ENCODE results near the gene ANK3.

The ANK3 gene

GRCh38 chr10:60336901-60337630 is 52.6 kb downstream of the ANK3 start:
- Histone ChIP-seq H3K36me3 (ENCODE audit: control insufficient read depth in 2 of 2, insufficient read depth in 2 of 2, low read length in 2 of 2) (no peaks in the 10 kb centered on the region), H3K4me3 (ENCODE audit: low read length in 2 of 2) (no peak overlapping the region), H3K4me1 (ENCODE audit: control insufficient read depth in 2 of 2, insufficient read depth in 2 of 2, low read length in 2 of 2) (peaks cover 0 to 2% of the 10 kb centered on the region in 2 donors), H3K9me3 (ENCODE audit: control insufficient read depth in 2 of 2, low read length in 2 of 2) (no peaks in the 10 kb centered on the region), H3K9ac (ENCODE audit: low read depth in 1 of 2, low read length in 2 of 2) (no peak overlapping the region), H3K27ac (ENCODE audit: low read depth in 2 of 2, low read length in 2 of 2) (no peak overlapping the region), H3K27me3 (ENCODE audit: control insufficient read depth in 2 of 2, insufficient read depth in 2 of 2, low read length in 2 of 2) (no peaks in the 10 kb centered on the region)

GRCh38 chr10:60335708-60336107 is 54.0 kb downstream of the ANK3 start:
- no peak overlapping the region for H3K27ac ChIP-seq (ENCODE audit: low read depth in 2 of 2, low read length in 2 of 2)

GRCh38 chr10:60334991-60335390 is 54.7 kb downstream of the ANK3 start:
- Histone ChIP-seq H3K27me3 (ENCODE audit: control insufficient read depth in 2 of 2, insufficient read depth in 2 of 2, low read length in 2 of 2) (no peaks in the 10 kb centered on the region), H3K4me1 (ENCODE audit: control insufficient read depth in 2 of 2, insufficient read depth in 2 of 2, low read length in 2 of 2) (peaks cover 0 to 2% of the 10 kb centered on the region in 2 donors), H3K4me3 (ENCODE audit: low read length in 2 of 2) (no peak overlapping the region), H3K36me3 (ENCODE audit: control insufficient read depth in 2 of 2, insufficient read depth in 2 of 2, low read length in 2 of 2) (no peaks in the 10 kb centered on the region), H3K9me3 (ENCODE audit: control insufficient read depth in 2 of 2, low read length in 2 of 2) (no peaks in the 10 kb centered on the region), H3K9ac (ENCODE audit: low read depth in 1 of 2, low read length in 2 of 2) (no peak overlapping the region), H3K27ac (ENCODE audit: low read depth in 2 of 2, low read length in 2 of 2) (no peak overlapping the region)

More at GRCh38 chr10:60335708-60336107, 54.0 kb downstream of the ANK3 start:
- peaks cover 0 to 2% of the 10 kb centered on the region in 2 donors for H3K4me1 ChIP-seq (ENCODE audit: control insufficient read depth in 2 of 2, insufficient read depth in 2 of 2, low read length in 2 of 2)
- no peak overlapping the region for H3K9ac ChIP-seq (ENCODE audit: low read depth in 1 of 2, low read length in 2 of 2)
- H3K9me3 ChIP-seq (ENCODE audit: control insufficient read depth in 2 of 2, low read length in 2 of 2), result no peaks in the 10 kb centered on the region
- no peaks in the 10 kb centered on the region for H3K36me3 ChIP-seq (ENCODE audit: control insufficient read depth in 2 of 2, insufficient read depth in 2 of 2, low read length in 2 of 2)
- no peaks in the 10 kb centered on the region for H3K27me3 ChIP-seq (ENCODE audit: control insufficient read depth in 2 of 2, insufficient read depth in 2 of 2, low read length in 2 of 2)
- H3K4me3 ChIP-seq (ENCODE audit: low read length in 2 of 2), result no peak overlapping the region

- H3K4me3 ChIP-seq (ENCODE audit: low read length in 2 of 2), result no peak overlapping the region
- no peak overlapping the region for H3K27ac ChIP-seq (ENCODE audit: low read depth in 2 of 2, low read length in 2 of 2)
- no peaks in the 10 kb centered on the region for H3K9me3 ChIP-seq (ENCODE audit: control insufficient read depth in 2 of 2, low read length in 2 of 2)
- H3K9ac ChIP-seq (ENCODE audit: low read depth in 1 of 2, low read length in 2 of 2), result no peak overlapping the region
- H3K27me3 ChIP-seq (ENCODE audit: control insufficient read depth in 2 of 2, insufficient read depth in 2 of 2, low read length in 2 of 2), result no peaks in the 10 kb centered on the region
- peaks cover 0 to 2% of the 10 kb centered on the region in 2 donors for H3K4me1 ChIP-seq (ENCODE audit: control insufficient read depth in 2 of 2, insufficient read depth in 2 of 2, low read length in 2 of 2)
- no peaks in the 10 kb centered on the region for H3K36me3 ChIP-seq (ENCODE audit: control insufficient read depth in 2 of 2, insufficient read depth in 2 of 2, low read length in 2 of 2)
Measured at GRCh38 chr10:60332371-60332770, 57.3 kb downstream of the ANK3 start.

GRCh38 chr10:60331886-60332285 is 57.8 kb downstream of the ANK3 start:
- H3K27me3 ChIP-seq (ENCODE audit: control insufficient read depth in 2 of 2, insufficient read depth in 2 of 2, low read length in 2 of 2), result no peaks in the 10 kb centered on the region
- H3K27ac ChIP-seq (ENCODE audit: low read depth in 2 of 2, low read length in 2 of 2), result no peak overlapping the region
- H3K36me3 ChIP-seq (ENCODE audit: control insufficient read depth in 2 of 2, insufficient read depth in 2 of 2, low read length in 2 of 2), result no peaks in the 10 kb centered on the region
- no peak overlapping the region for H3K9ac ChIP-seq (ENCODE audit: low read depth in 1 of 2, low read length in 2 of 2)
- H3K4me1 ChIP-seq (ENCODE audit: control insufficient read depth in 2 of 2, insufficient read depth in 2 of 2, low read length in 2 of 2), result peaks cover 0 to under 1% of the 10 kb centered on the region in 2 donors
- no peaks in the 10 kb centered on the region for H3K9me3 ChIP-seq (ENCODE audit: control insufficient read depth in 2 of 2, low read length in 2 of 2)
- H3K4me3 ChIP-seq (ENCODE audit: low read length in 2 of 2), result no peak overlapping the region

- Histone ChIP-seq H3K4me3 (ENCODE audit: low read length in 2 of 2) (no peak overlapping the region), H3K9me3 (ENCODE audit: control insufficient read depth in 2 of 2, low read length in 2 of 2) (no peaks in the 10 kb centered on the region), H3K4me1 (ENCODE audit: control insufficient read depth in 2 of 2, insufficient read depth in 2 of 2, low read length in 2 of 2) (no peaks in the 10 kb centered on the region), H3K27ac (ENCODE audit: low read depth in 2 of 2, low read length in 2 of 2) (no peak overlapping the region), H3K27me3 (ENCODE audit: control insufficient read depth in 2 of 2, insufficient read depth in 2 of 2, low read length in 2 of 2) (no peaks in the 10 kb centered on the region), H3K9ac (ENCODE audit: low read depth in 1 of 2, low read length in 2 of 2) (no peak overlapping the region), H3K36me3 (ENCODE audit: control insufficient read depth in 2 of 2, insufficient read depth in 2 of 2, low read length in 2 of 2) (no peaks in the 10 kb centered on the region)
Measured at GRCh38 chr10:60323162-60323561, 66.5 kb downstream of the ANK3 start.

- no peak overlapping the region for H3K27ac ChIP-seq (ENCODE audit: low read depth in 2 of 2, low read length in 2 of 2)
- no peaks in the 10 kb centered on the region for H3K9me3 ChIP-seq (ENCODE audit: control insufficient read depth in 2 of 2, low read length in 2 of 2)
- no peak overlapping the region for H3K4me3 ChIP-seq (ENCODE audit: low read length in 2 of 2)
- H3K36me3 ChIP-seq (ENCODE audit: control insufficient read depth in 2 of 2, insufficient read depth in 2 of 2, low read length in 2 of 2), result no peaks in the 10 kb centered on the region
- no peak overlapping the region for H3K9ac ChIP-seq (ENCODE audit: low read depth in 1 of 2, low read length in 2 of 2)
- no peaks in the 10 kb centered on the region for H3K27me3 ChIP-seq (ENCODE audit: control insufficient read depth in 2 of 2, insufficient read depth in 2 of 2, low read length in 2 of 2)
- no peaks in the 10 kb centered on the region for H3K4me1 ChIP-seq (ENCODE audit: control insufficient read depth in 2 of 2, insufficient read depth in 2 of 2, low read length in 2 of 2)
Measured at GRCh38 chr10:60320666-60321065, 69.0 kb downstream of the ANK3 start.

- Histone ChIP-seq H3K27ac (ENCODE audit: low read depth in 2 of 2, low read length in 2 of 2) (no peak overlapping the region), H3K4me3 (ENCODE audit: low read length in 2 of 2) (no peak overlapping the region), H3K4me1 (ENCODE audit: control insufficient read depth in 2 of 2, insufficient read depth in 2 of 2, low read length in 2 of 2) (peaks cover 0 to 3% of the 10 kb centered on the region in 2 donors), H3K9me3 (ENCODE audit: control insufficient read depth in 2 of 2, low read length in 2 of 2) (no peaks in the 10 kb centered on the region), H3K9ac (ENCODE audit: low read depth in 1 of 2, low read length in 2 of 2) (no peak overlapping the region), H3K36me3 (ENCODE audit: control insufficient read depth in 2 of 2, insufficient read depth in 2 of 2, low read length in 2 of 2) (no peaks in the 10 kb centered on the region), H3K27me3 (ENCODE audit: control insufficient read depth in 2 of 2, insufficient read depth in 2 of 2, low read length in 2 of 2) (no peaks in the 10 kb centered on the region)
Measured at GRCh38 chr10:60316029-60316428, 73.6 kb downstream of the ANK3 start.

- Histone ChIP-seq H3K4me1 (ENCODE audit: control insufficient read depth in 2 of 2, insufficient read depth in 2 of 2, low read length in 2 of 2) (peaks cover 0 to 3% of the 10 kb centered on the region in 2 donors), H3K36me3 (ENCODE audit: control insufficient read depth in 2 of 2, insufficient read depth in 2 of 2, low read length in 2 of 2) (no peaks in the 10 kb centered on the region), H3K4me3 (ENCODE audit: low read length in 2 of 2) (no peak overlapping the region), H3K9me3 (ENCODE audit: control insufficient read depth in 2 of 2, low read length in 2 of 2) (no peaks in the 10 kb centered on the region), H3K27me3 (ENCODE audit: control insufficient read depth in 2 of 2, insufficient read depth in 2 of 2, low read length in 2 of 2) (no peaks in the 10 kb centered on the region), H3K9ac (ENCODE audit: low read depth in 1 of 2, low read length in 2 of 2) (no peak overlapping the region), H3K27ac (ENCODE audit: low read depth in 2 of 2, low read length in 2 of 2) (no peak overlapping the region)
Measured at GRCh38 chr10:60315311-60315710, 74.4 kb downstream of the ANK3 start.

GRCh38 chr10:60314069-60314940 is 75.4 kb downstream of the ANK3 start:
- no peak overlapping the region for H3K4me3 ChIP-seq (ENCODE audit: low read length in 2 of 2)
- H3K27me3 ChIP-seq (ENCODE audit: control insufficient read depth in 2 of 2, insufficient read depth in 2 of 2, low read length in 2 of 2), result no peaks in the 10 kb centered on the region
- no peaks in the 10 kb centered on the region for H3K9me3 ChIP-seq (ENCODE audit: control insufficient read depth in 2 of 2, low read length in 2 of 2)
- peak overlapping the region in 1 of 2 donors; percentile 16 for H3K27ac ChIP-seq (ENCODE audit: low read depth in 2 of 2, low read length in 2 of 2)
- H3K36me3 ChIP-seq (ENCODE audit: control insufficient read depth in 2 of 2, insufficient read depth in 2 of 2, low read length in 2 of 2), result no peaks in the 10 kb centered on the region
- peaks cover 0 to 3% of the 10 kb centered on the region in 2 donors for H3K4me1 ChIP-seq (ENCODE audit: control insufficient read depth in 2 of 2, insufficient read depth in 2 of 2, low read length in 2 of 2)
- H3K9ac ChIP-seq (ENCODE audit: low read depth in 1 of 2, low read length in 2 of 2), result no peak overlapping the region
